H4 (cell line): ENCODE measurements around the gene BMX. TPM values are rescaled to one million over a fixed set of nuclear protein-coding genes. Genes with fewer than 3 reads are reported as not detected.

Experiments
- DNase-seq: peaks from one replicate; pipeline ENCODE4 v3.0.0-alpha.2; 2015; ENCODE audit warnings: low spot score
- total RNA-seq: library from RNA; depleted of rRNA; stranded (reverse); fragments of >200 nt; shearing (Covaris generic); gene quantifications from 2 replicates; pipeline ENCODE4 v1.2.3, GENCODE V29; 2014

Gene BMX
- total RNA-seq, 1 experiment from 2014 or later: not detected

- no peak for DNase-seq
These were observed 6.4 kb downstream of the BMX start for GRCh38 chrX:15507005-15507404.

GRCh38 chrX:15509845-15510244, 9.2 kb downstream of the BMX start:
- no peak for DNase-seq

DNA sequence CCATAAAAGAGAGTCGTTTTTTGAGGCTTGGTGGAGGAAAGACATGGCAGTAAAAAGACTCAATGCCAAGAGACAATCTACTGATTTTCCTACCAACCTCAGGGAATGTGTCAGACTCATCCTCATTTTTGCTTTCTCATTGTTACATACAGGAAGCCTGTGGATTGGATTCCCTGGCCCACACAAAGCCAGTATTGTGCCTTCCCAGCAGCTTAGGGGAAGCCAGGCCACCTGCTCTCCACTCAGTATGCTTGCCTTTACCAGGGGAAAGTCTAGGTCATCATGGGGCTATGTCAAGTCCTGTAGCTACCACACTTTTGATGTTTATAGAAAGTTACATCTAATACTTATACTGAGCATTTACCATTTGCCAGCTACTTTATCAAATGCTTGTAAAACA, 11.0 kb downstream of the BMX start:
- DNase-seq: no peak

GRCh38 chrX:15512401-15512965, 11.9 kb downstream of the BMX start:
- no peak for DNase-seq

GRCh38 chrX:15514279-15514678, 13.7 kb downstream of the BMX start:
- no peak for DNase-seq

DNA sequence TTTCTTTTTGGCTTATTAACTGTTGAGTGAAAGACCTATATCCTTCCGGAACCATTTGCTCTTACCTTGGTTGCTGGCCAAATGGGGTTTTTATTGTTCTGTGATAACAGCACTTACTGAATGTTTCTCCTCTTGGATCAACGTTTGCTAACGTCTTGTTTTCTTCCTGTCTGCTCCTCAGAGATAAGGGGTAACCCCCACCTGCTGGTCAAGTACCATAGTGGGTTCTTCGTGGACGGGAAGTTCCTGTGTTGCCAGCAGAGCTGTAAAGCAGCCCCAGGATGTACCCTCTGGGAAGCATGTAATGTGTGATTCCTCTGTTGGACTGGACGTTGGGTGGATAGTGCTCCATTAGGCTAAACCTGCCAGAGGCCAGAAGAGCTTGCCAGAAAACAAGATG, 15.3 kb downstream of the BMX start:
- no peak for DNase-seq

GRCh38 chrX:15522464-15522863, 21.9 kb downstream of the BMX start:
- DNase-seq: no peak

GRCh38 chrX:15523088-15523487, 22.5 kb downstream of the BMX start:
- no peak for DNase-seq

DNA sequence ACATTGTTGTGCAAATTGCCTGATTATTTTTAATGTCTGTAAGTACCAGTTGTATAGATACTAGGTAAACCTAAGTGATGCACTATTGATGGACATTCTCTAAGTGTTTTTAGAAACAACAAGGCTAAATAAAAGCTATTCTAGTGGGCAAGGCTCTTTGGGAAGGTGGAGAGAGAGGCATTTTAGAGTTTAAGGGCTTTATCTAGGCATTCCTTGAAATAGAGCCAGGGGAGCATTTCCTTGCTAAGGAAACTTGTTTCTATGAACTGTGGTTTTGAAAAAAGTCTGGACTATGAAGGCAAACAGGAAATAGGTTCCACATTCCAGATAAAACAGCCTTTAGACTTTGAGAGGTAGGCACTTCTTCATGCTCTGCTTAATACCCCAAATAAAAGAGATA, 23.8 kb downstream of the BMX start:
- DNase-seq: peak; percentile 69

GRCh38 chrX:15525664-15526416, 25.2 kb downstream of the BMX start:
- DNase-seq: no peak

GRCh38 chrX:15529165-15529564, 28.6 kb downstream of the BMX start:
- DNase-seq: no peak

GRCh38 chrX:15530318-15530717, 29.7 kb downstream of the BMX start:
- no peak for DNase-seq

- DNase-seq: no peak
These were observed 46.1 kb downstream of the BMX start for GRCh38 chrX:15546745-15547144.

GRCh38 chrX:15547356-15547755, 46.7 kb downstream of the BMX start:
- no peak for DNase-seq

DNA sequence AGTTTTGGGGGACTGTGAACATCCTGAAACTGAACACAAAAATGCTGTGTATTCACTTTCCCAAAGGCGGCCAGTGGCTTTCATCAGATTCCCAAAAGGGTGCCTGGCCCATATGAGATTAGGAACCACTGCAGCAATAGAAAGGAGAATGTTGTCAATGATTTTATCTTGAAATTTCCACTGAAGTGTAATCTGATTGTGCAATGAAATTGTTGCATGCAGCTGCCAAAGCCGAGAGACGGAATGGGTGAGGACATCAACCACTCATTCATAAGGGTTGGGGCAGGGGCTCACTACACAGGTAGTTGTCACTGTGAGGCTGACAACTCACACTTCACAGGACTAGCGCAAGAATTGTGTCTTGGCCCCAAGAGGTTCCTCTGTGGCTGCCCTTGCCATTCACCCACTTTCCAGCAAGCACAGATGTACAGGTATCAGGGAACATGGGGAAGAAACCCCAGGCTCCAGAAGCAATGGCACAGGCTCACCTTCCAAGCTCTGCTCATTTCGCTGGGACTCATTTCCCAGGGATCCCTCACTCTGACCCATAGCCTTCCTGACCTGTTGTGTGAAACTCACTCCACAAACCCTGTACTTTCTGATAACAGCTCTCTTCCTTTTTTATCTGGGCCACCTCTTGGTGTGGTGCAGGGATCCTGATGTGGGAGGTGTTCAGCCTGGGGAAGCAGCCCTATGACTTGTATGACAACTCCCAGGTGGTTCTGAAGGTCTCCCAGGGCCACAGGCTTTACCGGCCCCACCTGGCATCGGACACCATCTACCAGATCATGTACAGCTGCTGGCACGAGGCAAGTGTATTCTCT, 48.8 kb downstream of the BMX start:
- no peak for DNase-seq

DNA sequence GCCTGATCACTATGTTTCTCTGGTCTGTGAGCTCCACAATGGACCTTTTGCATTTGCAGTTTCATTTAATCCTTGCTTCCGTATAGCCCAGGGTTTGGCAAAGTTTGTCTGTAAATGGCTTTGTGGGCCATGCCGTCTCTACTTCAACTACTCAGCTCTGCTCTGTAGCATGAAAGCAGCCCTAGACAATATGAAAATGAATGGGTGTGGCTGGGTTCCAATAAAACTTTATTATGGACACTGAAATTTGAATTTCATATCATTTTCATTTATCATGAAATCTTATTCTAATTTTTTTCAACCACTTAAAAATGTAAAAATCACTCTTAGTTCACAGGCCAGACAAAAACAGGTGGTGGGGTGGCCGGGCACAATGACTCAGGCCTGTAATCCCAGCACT, 58.6 kb downstream of the BMX start:
- no peak for DNase-seq

DNA sequence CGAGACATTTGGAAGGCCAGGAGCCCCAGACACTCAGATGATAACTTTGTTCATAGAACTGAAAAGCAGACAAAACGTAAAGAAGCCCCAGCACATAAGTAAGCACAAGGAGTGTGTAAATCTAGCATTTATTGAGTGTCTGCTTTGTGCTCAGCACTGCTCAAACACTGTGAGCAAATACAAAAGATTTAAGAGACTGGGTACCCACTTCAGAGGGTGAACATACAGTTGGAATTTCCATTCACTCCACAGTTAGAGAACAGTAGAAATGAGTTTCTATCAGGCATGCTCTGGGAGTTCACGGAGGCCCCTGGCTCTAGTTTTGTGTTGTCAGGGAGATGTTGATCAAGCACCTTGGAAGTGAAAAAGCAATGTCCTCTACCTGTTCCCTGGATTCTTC, 60.3 kb downstream of the BMX start:
- DNase-seq: no peak

- DNase-seq: no peak
These were observed 62.4 kb downstream of the BMX start for GRCh38 chrX:15563056-15563455.

GRCh38 chrX:15564981-15565579, 64.5 kb downstream of the BMX start:
- peak; percentile 65 for DNase-seq

GRCh38 chrX:15566244-15566643, 65.6 kb downstream of the BMX start:
- DNase-seq: no peak

- no peak for DNase-seq
These were observed 66.7 kb downstream of the BMX start for GRCh38 chrX:15567267-15567666.

DNA sequence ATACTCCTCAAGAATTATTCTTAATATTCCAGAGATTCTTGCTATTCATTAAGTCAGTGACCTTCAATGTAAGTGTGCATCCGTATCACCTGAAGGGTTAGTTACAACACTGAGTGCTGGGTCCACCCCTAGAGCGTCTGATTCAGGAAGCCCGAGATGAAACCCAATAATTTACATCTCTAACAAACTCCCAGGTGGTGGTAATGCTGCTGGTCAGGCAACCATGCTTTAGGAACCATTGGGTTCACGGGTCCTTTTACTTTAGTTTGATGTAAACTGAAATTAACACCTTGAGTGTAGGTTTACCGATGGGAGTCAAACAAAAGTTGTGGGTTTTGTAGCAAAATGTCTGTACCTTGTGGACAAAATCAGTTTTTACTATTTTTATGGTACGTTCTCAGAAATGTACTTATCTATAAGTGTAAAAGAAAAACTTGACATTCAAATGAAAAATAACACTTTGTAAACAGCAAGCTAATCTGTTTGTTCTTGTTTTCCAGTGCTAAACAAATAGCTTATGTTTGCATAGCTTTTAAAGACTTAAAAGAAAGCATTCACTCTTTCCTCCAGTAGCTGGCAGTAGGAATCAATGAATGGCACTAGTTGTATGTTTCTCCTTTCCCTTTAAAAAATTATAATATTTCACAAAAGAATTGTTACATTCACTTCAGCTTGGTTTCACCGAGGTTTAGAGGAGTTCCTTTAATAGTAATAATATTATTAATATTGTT, 67.4 kb downstream of the BMX start:
- DNase-seq: no peak
